GM20000 (cell line): ENCODE measurements around the gene FAM118B.

Experiments used
- DNase-seq: peaks from one replicate; pipeline ENCODE4 v3.0.0; 2012; ENCODE audit warnings: low spot score
- CTCF ChIP-seq: IDR thresholded peaks from 2 replicates; pipeline ENCODE4 v1.5.1; 2012; ENCODE audit warnings: mild to moderate bottlenecking, control low read depth; ENCODE audit errors: extremely low read depth, missing control alignments

Gene FAM118B

DNA sequence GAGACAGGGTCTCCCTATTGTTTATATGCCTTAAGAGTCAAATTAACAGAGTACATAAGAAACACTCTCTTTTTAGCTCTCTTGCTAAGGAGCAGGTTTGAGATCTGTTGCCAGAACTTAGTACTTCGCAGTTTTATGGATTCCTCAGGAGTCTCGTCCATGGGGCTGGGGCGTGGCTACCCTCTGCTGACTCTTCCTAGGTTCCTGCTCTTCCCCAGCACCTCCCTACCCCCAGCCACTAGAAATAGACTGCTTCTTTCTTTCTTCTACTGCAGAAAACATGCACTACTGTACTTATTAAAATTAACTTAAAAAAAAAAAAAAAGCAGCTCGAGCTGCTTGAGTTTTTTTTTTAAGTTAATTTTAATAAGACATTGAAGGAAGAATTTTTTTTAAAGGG is 8.0 kb downstream of the FAM118B start:
- TF ChIP-seq CTCF, result no peak
- DNase-seq, result no peak

DNA sequence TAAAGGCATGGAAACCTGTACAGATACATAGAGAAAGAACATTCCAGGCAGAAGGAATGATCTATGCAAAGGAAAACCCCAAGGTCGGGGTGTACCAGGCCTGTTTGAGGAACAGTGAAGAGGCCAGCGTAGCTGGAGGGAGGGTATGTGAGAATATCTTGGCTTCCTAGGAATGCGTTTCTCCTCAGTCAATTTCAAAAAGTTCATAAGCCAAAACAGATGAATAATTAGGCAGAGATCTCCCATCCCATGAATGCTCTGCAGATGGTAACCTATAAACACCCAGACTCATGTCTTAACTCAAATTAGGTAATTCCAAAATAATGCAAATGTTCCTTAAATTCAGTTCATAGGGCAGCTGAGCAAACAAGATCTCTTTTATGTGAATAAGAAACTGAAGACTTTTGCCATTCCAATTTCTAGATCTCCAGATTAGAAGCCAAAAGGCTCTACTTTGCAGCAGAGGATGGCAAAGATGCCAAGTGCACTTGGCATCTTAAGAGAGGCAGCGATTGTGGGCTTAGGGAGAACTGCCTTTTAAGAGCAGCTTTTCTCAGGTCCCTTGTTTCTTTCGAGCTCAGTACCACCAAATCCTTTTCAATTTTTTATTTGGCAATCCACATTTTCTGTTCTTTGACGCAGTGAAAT is 13.2 kb downstream of the FAM118B start:
- no peak for TF ChIP-seq CTCF
- no peak for DNase-seq

GRCh38 chr11:126225295-126225665 is 13.7 kb downstream of the FAM118B start:
- no peak for TF ChIP-seq CTCF
- no peak for DNase-seq

DNA sequence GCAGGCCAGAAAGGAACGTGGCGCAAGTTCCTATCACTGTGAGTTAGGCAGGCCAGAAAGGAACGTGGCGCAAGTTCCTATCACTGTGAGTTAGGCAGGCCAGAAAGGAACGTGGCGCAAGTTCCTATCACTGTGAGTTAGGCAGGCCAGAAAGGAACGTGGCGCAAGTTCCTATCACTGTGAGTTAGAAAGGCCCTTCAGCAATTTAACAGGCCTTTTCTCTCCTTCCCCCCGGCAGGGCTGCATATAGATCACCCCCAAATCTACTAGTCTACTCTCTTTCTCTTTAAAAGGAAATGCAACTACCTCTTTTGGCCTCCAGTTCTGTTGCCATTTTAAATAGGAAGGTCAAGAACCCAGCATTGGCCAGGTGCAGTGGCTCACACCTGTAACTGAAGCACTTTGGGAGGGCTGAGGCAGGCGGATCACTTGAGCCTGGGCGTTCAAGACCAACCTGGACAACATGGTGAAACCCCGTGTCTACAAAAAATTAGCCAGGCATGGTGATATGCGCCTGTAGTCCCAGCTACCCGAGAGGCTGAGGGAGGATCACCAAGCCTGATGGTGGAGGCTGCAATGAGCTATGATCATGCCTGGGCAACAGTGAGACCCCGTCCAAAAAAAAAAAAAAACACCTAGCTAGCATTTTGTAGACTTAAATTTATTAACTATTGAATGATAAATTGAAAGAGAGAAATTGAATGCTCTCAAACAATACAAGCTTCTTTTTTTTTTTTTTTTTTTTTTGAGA is 14.9 kb downstream of the FAM118B start:
- TF ChIP-seq CTCF, result no peak
- no peak for DNase-seq

DNA sequence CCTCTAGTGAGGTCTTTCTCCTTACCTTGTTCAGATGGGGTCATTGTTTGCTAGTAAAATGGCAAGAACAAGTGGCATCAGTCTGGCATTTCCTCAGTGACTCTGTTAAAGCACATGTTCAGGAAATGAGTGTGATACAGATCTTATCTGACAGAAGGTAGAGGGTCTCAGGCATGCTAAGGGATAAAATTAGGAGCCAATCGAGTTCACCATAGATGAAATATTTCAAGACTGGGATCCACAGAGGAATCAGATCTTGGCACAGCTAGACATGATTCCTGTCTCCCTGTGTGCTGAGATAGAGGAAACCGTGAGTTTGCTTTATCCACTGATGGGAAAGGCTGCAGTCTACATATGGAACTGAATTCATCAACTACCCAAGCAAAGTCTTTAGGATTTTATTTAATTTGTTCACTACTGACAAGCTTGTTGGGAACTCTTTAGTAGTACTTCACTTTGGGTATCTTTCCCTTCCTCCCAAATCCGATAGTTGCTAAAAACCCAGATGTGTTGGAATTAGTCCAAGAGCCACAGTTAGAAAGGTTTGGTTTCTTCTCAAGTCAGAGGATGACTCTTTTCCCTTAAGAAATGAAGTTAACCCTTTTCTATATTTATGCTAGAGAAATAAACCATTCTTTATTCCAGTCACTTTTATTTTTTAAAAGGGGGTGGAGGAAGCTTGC is 18.4 kb downstream of the FAM118B start:
- no peak for TF ChIP-seq CTCF

DNA sequence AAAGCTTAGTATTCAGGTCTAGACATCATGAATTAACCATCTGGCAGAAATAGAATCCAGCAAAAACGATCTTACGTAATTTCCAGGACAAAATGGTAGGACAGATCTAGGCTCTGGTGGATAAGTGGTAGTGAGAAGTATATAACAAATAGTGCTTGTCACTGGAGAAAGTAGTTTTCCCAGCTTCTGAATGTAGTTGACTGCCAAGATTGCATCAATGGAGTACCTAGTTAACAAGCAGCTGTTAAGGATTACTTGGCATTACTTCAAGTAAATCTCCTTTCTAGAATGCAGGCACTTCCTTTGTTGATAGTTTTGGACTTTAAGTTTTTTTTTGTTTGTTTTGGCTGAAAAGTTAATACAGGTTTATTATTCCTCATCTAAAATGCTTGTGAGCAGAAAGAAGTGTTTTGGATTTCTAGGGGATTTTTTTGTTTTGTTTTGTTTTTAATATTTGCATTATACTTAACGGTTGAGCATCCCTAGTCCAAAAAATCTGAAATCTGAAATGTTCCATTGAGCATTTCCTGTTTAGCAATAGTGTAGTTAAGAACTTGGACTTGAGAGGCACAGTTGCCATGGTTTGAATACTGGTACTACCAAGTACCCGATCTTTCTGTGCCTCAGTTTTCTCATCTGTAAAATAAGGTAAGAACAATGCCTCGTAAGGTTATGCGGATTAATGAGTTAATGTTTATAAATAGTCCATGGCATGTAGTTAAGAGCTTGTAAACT is 20.3 kb downstream of the FAM118B start:
- DNase-seq, result no peak
- no peak for TF ChIP-seq CTCF

More for the DNA sequence above, 18.4 kb downstream of the FAM118B start:
- DNase-seq, result no peak

- TF ChIP-seq CTCF, result no peak
- no peak for DNase-seq
Observed at GRCh38 chr11:126232683-126233082, 21.1 kb downstream of the FAM118B start.
